Left kidney (tissue), 1 donor: Measurements from ENCODE around the gene RAB7B. TPM values are rescaled to one million over a fixed set of nuclear protein-coding genes. Genes with fewer than 3 reads are reported as not detected.

Experiments
- polyA plus RNA-seq: library from polyadenylated mRNA; unstranded; fragments of 120-200 nt; gene quantifications from one replicate; pipeline ENCODE4 v1.2.1, GENCODE V29; 2013; ENCODE audit not compliant: insufficient read length

The RAB7B gene
- polyA plus RNA-seq, 1 donor: 2.3 TPM

Other genes starting within 250 kb of the RAB7B start
- 38.9 TPM for gene RAB29, start 227.9 kb downstream of the RAB7B start, polyA plus RNA-seq
- 35.4 TPM for gene SLC41A1, start 190.2 kb downstream of the RAB7B start, polyA plus RNA-seq
- 0.88 TPM for gene PM20D1, start 153.3 kb downstream of the RAB7B start, polyA plus RNA-seq
- 0.20 TPM for gene SLC26A9, start 59.9 kb downstream of the RAB7B start, polyA plus RNA-seq
- 0.28 TPM for gene CTSE, start 20.5 kb upstream of the RAB7B start, polyA plus RNA-seq
- 6.2 TPM for gene RHEX, start 49.8 kb upstream of the RAB7B start, polyA plus RNA-seq
- 0.85 TPM for gene AVPR1B, start 114.0 kb upstream of the RAB7B start, polyA plus RNA-seq
- gene FAM72A, start 199.4 kb upstream of the RAB7B start, polyA plus RNA-seq: 6.2 TPM
- gene SRGAP2, start 200.1 kb upstream of the RAB7B start, polyA plus RNA-seq: 60.9 TPM